AG08395 (cell line): Measurements from ENCODE around the gene COL25A1.
A peak's percentile ranks its signal among the peaks of the same experiment; 100 is the strongest.
"Not testable (repeated sequence)": the region's sequence is repeated elsewhere in the genome, so short reads cannot be mapped to it uniquely, and the experiment has no call there.

Experiments used
- DNase-seq: peaks from one replicate; pipeline ENCODE4 v3.0.0; 2012; ENCODE audit warnings: mixed read lengths, low spot score

COL25A1 gene

GRCh38 chr4:109123951-109124350 is 178.5 kb downstream of the COL25A1 start:
- DNase-seq, result no peak

- DNase-seq, result no peak
Observed at GRCh38 chr4:109121561-109121960, 180.9 kb downstream of the COL25A1 start.

- DNase-seq, result no peak
Observed at GRCh38 chr4:109119852-109120251, 182.6 kb downstream of the COL25A1 start.

DNA sequence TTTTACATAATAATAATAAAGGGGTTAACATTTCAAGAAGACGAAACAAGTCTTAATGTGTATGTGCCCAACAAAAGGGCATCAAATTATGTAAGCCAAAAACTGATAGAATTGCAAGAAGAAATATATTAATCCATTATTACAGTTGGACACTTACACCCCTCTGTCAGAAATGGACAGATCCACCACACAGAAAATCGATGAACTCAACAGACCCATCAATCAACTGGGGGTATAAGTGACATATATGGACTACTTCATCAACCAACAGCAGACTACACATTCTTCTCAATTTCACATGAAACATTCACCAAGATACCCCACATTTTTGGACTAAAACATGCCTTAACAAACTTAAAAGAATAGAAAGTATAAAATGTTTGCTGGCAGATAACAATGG is 183.8 kb downstream of the COL25A1 start:
- no peak for DNase-seq

DNA sequence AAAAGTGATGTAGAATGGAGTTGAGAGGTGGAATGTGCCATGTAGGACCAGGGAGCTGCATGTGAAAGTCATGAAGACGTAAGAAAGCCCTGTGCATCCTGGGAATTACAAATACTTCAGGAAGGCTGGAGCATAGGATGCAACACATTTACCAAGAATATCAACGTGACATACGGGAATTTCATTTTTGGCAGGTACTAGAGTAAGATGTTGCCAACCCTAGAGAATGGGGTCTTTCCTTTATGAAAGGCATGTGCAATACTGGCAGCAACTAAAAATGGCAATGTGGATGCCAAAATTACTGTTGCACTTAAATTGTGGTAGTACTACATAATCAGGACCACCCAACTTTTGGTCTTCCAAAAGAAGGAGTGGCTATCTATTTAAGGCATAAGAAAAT is 188.0 kb downstream of the COL25A1 start:
- DNase-seq, result no peak

- no peak for DNase-seq
Observed at GRCh38 chr4:109113521-109113920, 188.9 kb downstream of the COL25A1 start.

GRCh38 chr4:109111031-109111430 is 191.4 kb downstream of the COL25A1 start:
- no peak for DNase-seq

- DNase-seq, result not testable (repeated sequence)
Observed at GRCh38 chr4:109108215-109108614, 194.2 kb downstream of the COL25A1 start.

GRCh38 chr4:109094056-109094455 is 208.4 kb downstream of the COL25A1 start:
- DNase-seq, result no peak

DNA sequence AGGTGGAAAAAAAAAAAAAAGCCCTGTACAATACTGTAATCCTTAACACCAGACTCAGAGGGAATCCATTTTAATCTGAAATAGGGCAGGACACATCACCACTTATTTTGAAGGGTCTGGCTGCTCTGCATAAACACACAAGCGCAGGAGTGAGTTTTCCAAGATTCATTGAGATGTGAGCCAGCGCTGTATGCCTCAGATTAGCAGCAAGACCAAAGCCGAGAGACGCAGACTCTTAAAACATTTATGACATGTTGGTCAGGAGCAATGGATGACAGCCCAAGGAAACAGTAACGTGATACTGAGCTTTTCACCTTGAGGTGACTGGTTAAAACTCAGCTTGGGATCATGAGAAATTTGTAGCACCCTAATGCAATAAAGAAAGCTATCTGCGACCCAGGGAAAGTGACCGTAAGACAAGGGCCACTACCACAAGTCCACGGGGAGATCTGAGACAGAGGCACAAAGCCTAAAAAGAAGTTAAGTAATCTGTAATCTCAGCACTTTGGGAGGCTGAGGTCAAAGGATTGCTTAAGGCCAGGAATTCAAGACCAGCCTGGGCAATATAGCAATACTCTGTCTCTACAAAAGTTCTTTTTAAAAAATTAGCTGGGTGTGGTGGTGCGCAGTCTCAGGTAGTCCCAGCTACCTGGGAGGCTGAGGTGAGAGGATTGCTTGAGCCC is 210.6 kb downstream of the COL25A1 start:
- DNase-seq, result no peak

- no peak for DNase-seq
Observed at GRCh38 chr4:109083911-109084310, 218.5 kb downstream of the COL25A1 start.

DNA sequence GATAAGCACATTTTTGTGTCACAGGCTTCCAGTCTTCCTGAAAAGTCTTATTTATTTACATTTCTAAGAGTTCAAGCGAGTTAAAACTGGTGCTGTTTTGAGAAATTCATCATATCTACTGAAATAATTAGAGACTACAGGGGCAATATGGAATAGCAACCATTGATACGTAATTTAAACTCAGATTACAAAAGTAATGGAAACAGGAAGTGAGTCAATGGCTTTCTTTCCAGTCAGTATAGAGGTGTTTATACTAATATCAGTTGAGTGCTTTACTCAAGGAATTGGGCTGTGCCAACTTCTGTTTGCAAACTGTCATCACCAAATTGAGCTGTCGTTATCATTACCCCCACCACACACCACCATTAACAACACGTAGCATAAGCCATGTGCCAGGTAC is 222.7 kb downstream of the COL25A1 start:
- no peak for DNase-seq

GRCh38 chr4:109079201-109079600 is 223.3 kb downstream of the COL25A1 start:
- DNase-seq, result peak; percentile 10

DNA sequence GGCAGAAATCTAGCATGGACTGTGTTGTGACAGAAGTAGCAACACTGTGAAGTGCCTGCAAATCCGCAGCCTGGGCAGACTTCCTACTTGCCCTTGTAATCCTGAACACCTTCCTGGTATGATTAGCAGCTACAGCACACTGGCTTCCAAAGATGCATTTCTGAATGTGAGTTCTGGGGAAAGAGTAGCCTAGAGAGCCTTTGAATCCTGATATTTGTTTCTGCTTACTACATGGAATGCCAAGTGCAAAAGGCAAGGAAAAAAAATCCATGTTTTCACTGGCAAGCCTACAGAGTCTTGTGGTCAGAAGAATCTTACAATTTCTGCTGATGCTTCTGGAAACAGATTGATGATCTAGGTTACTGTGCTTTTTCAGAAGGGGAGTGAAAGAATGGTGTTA is 223.7 kb downstream of the COL25A1 start:
- peak; percentile 41 for DNase-seq

DNA sequence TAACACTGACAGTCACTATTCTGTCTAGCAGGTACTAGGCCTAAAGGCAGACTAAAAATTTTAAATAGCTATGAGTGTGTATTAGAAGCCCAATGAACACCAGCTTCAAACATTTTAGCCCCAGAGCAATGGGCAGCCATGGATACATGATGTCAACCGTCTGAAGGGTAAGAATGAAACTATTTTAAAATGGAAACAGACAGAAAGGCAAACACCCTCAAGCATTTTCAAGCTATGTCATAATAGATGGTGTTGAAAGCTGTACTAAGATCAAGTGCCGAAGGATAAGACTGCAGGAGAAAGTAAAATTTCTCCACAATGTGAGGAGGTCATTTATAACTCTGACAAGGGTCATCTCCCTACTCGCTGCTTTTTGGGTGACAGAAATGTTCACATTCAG is 225.0 kb downstream of the COL25A1 start:
- no peak for DNase-seq

DNA sequence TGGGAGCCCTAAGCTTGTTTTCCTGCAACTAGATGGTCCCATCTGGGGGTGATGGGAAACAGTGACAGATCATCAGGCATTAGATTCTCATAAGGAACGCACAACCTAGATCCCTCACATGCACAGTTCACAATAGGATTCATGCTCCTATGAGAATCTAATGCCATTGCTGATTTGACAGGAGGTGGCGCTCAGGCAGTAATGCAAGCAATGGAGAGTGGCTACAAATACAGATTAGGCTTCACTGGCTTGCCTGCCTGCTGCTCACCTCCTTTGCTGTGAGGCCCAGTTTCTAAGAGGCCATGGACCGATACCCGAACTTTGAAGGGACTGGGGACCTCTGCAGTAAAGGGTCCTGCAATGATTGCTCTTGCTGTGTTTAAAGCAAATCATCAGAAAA is 225.7 kb downstream of the COL25A1 start:
- DNase-seq, result not testable (repeated sequence)

- DNase-seq, result no peak
Observed at GRCh38 chr4:109075621-109076020, 226.8 kb downstream of the COL25A1 start.

DNA sequence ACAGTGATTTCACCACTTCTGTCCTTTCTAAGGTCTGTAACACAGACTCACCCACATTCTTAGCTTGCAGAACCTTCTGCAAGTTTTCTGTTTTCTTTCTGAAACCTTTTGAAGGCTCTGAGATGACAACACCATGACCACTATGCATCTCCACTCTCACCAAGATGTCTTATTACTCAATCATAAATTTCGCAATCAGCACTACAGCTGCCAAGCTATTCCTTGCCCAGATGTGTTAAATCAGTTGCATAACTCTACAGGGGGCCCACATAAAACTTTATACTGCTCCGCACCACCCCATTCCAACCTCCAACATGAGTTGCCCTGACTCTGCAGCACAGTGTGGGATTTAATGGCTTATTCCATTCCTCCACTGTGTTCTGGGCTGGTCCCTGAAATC is 229.9 kb downstream of the COL25A1 start:
- DNase-seq, result peak; percentile 54

DNA sequence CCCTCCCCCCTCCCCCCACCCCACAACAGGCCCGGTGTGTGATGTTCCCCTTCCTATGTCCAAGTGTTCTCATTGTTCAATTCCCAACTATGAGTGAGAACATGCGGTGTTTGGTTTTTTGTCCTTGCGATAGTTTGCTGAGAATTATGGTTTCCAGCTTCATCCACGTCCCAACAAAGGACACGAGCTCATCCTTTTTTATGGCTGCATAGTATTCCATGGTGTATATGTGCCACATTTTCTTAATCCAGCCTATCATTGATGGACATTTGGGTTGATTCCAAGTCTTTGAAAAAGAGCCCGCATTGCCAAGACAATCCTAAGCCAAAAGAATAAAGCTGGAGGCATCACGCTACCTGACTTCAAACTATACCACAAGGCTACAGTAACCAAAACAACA is 231.8 kb downstream of the COL25A1 start:
- DNase-seq, result not testable (repeated sequence)

- DNase-seq, result peak; percentile 8
Observed at GRCh38 chr4:109067508-109068235, 234.8 kb downstream of the COL25A1 start.

- DNase-seq, result no peak
Observed at GRCh38 chr4:109065006-109065405, 237.5 kb downstream of the COL25A1 start.

- no peak for DNase-seq
Observed at GRCh38 chr4:109053257-109053656, 249.2 kb downstream of the COL25A1 start.

DNA sequence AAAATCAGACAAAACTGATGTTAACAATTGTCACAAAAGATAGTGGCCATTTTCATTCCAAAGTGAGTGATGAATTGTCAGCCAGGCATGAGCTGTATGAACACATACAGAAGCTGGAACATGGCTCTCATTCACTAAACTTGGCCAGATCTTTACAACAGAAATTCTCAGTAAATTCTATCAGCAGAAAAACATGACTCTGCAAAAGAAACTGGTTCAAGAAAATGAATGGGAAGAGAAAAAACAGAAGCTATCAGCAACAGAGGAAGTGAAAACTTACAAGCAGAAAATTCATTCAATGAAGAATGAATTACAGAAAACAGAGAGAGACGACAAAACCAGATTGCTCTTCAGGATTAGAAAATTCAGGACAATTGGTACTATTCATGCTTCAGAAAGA is 249.6 kb downstream of the COL25A1 start:
- DNase-seq, result no peak

GRCh38 chr4:109051054-109051453 is 251.4 kb downstream of the COL25A1 start:
- DNase-seq, result no peak
